ENCODE results near the gene TRAK2. TPM values are rescaled to one million over a fixed set of nuclear protein-coding genes. Genes with fewer than 3 reads are reported as not detected.

Gene TRAK2
- total RNA-seq, 1 experiment from 2014 or later, result 9.4 TPM

- H3K36me3 ChIP-seq (ENCODE audit: low read depth, low read length), result no peaks in the 10 kb centered on the region; the same call in 1 of the 2 replicates
- DNase-seq (no peak), ATAC-seq (no peak)
- no peak overlapping the region for H3K9ac ChIP-seq (ENCODE audit: low read length)
- intact Hi-C loops (cut with micrococcal nuclease), result no loop called here
- H3F3A ChIP-seq (ENCODE audit: low read length, unreplicated experiment), result no peaks in the 10 kb centered on the region
- H3K27me3 ChIP-seq (ENCODE audit: low read length), result no peaks in the 10 kb centered on the region
- H3K4me1 ChIP-seq (ENCODE audit: insufficient read depth, low read length), result no peaks in the 10 kb centered on the region
- H2AFZ ChIP-seq (ENCODE audit: low read length), result no peak overlapping the region
- no peaks in the 10 kb centered on the region for H3K9me3 ChIP-seq (ENCODE audit: low read length)
- no peak overlapping the region for H3K4me3 ChIP-seq (ENCODE audit: low read length)
- TF ChIP-seq CTCF (conservative IDR thresholded peaks at IDR 0.05; ENCODE audit: low read depth, low read length) (no peak), EZH2 (IDR thresholded peaks at IDR 0.05; ENCODE audit: low read length, unreplicated experiment) (no peak), EZH2phosphoT487 (IDR thresholded peaks at IDR 0.05; ENCODE audit: borderline replicate concordance, low read length) (no peak)
- ChIA-PET POLR2A (ENCODE audit: unreplicated experiment) (no interaction called here), CTCF (no interaction called here)
- 0 out of 2 replicates have a peak, but pooled peaks cover 3% of the 10 kb centered on the region for H3K79me2 ChIP-seq (ENCODE audit: low read length)
- H3K9me2 ChIP-seq (replicated peaks; ENCODE audit: low read length), result no peaks in the 10 kb centered on the region
- no peak overlapping the region for H3K4me2 ChIP-seq (ENCODE audit: low read length)
- no TSS peak for BruUV-seq (replicated peaks)
- no peaks in the 10 kb centered on the region for H4K20me1 ChIP-seq (ENCODE audit: low read length)
- no peak overlapping the region for H3K27ac ChIP-seq (ENCODE audit: low read length)
These were observed 25.3 kb downstream of the TRAK2 start for GRCh38 chr2:201425952-201426351.

DNA sequence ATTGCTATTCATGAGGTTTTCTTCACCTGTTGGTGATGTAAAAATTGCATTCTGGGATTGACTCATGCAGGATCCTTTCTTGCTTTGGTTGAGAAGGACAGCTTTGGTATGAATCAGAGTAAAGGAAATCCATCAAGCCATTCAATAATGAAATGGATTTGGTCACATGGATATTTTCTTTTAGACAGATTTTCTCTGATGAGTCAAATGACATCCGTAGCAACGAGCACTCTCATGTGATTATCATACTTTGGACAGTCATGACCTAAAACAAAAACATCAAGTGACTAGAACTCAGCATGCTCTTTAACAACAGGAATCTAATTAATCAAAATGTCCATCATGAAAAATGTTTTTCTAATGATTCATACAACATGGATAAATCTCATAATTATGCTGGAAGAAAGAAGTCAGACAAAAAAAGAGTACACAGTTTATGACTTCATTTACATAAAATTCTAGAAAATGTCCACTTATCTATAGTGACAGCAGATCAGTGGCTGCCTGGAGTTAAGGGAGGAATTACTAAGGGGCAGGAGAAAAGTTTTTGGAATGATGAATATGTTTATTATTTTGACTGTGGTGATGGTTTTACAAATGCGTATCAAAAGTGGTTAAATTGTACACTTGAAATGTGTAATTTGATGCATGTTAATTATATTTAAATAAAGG, 30.7 kb downstream of the TRAK2 start:
- no TSS peak for BruUV-seq (replicated peaks)
- Histone ChIP-seq H3K79me2 (ENCODE audit: low read length) (no peaks in the 10 kb centered on the region), H3K9me2 (replicated peaks; ENCODE audit: low read length) (no peaks in the 10 kb centered on the region), H3K27me3 (ENCODE audit: low read length) (no peaks in the 10 kb centered on the region), H3K4me1 (ENCODE audit: insufficient read depth, low read length) (peaks cover 14% of the 10 kb centered on the region), H3K4me3 (ENCODE audit: low read length) (no peak overlapping the region), H3K36me3 (ENCODE audit: low read depth, low read length) (no peaks in the 10 kb centered on the region), H3K4me2 (ENCODE audit: low read length) (no peak overlapping the region), H4K20me1 (ENCODE audit: low read length) (no peaks in the 10 kb centered on the region), H3K9ac (ENCODE audit: low read length) (no peak overlapping the region), H2AFZ (ENCODE audit: low read length) (no peak overlapping the region), H3F3A (ENCODE audit: low read length, unreplicated experiment) (peaks cover 4% of the 10 kb centered on the region), H3K27ac (ENCODE audit: low read length) (no peak overlapping the region), H3K9me3 (ENCODE audit: low read length) (no peaks in the 10 kb centered on the region)
- intact Hi-C loops (cut with micrococcal nuclease), result no loop called here
- POLR2A ChIA-PET (ENCODE audit: unreplicated experiment), result no interaction called here
- CTCF ChIA-PET, result no interaction called here
- DNase-seq, result peak; percentile 25
- ATAC-seq, result peak; percentile 9; the same call in 1 of the 2 replicates
- TF ChIP-seq CTCF (conservative IDR thresholded peaks at IDR 0.05; ENCODE audit: low read depth, low read length) (no peak), EZH2phosphoT487 (IDR thresholded peaks at IDR 0.05; ENCODE audit: borderline replicate concordance, low read length) (no peak), EZH2 (IDR thresholded peaks at IDR 0.05; ENCODE audit: low read length, unreplicated experiment) (no peak)

DNA sequence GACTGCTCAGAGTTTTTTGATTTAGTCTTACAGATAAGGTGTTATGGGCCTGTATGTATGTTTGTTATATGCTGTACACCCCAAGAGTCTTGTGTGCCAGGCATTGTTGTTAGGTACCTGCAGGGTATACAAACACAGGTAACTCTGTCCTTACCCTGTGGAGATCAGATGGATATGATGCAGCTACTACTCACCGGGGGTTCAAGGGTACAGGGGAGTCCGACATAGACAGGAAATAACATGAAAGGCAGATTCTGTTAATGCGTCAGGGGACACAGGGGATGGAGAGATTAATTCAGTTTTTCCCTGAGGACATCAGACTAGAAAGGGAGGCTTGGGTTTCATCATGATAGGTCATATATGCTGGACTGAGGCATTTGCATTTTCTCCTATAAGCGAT, 31.3 kb downstream of the TRAK2 start:
- H2AFZ ChIP-seq (ENCODE audit: low read length), result no peak overlapping the region
- no peak overlapping the region for H3K27ac ChIP-seq (ENCODE audit: low read length)
- no peak overlapping the region for H3K4me3 ChIP-seq (ENCODE audit: low read length)
- H3K4me2 ChIP-seq (ENCODE audit: low read length), result no peak overlapping the region
- no peak for TF ChIP-seq EZH2 (IDR thresholded peaks at IDR 0.05; ENCODE audit: low read length, unreplicated experiment)
- TF ChIP-seq EZH2phosphoT487 (IDR thresholded peaks at IDR 0.05; ENCODE audit: borderline replicate concordance, low read length), result no peak
- TF ChIP-seq CTCF (conservative IDR thresholded peaks at IDR 0.05; ENCODE audit: low read depth, low read length), result no peak
- ATAC-seq, result no peak
- intact Hi-C loops (cut with micrococcal nuclease), result loop anchor here (1.0 to 5.0 kb wide), 4 partner anchors 32 to 287 kb away; partner anchors contain the start of genes STRADB and TRAK2
- peaks cover 14% of the 10 kb centered on the region for H3K4me1 ChIP-seq (ENCODE audit: insufficient read depth, low read length)
- ChIA-PET POLR2A (ENCODE audit: unreplicated experiment) (no interaction called here), CTCF (no interaction called here)
- no peaks in the 10 kb centered on the region for H3K9me2 ChIP-seq (replicated peaks; ENCODE audit: low read length)
- DNase-seq, result no peak
- H3K9me3 ChIP-seq (ENCODE audit: low read length), result no peaks in the 10 kb centered on the region
- no peaks in the 10 kb centered on the region for H4K20me1 ChIP-seq (ENCODE audit: low read length)
- H3F3A ChIP-seq (ENCODE audit: low read length, unreplicated experiment), result peaks cover 4% of the 10 kb centered on the region
- no peaks in the 10 kb centered on the region for H3K36me3 ChIP-seq (ENCODE audit: low read depth, low read length)
- BruUV-seq (replicated peaks), result no TSS peak
- H3K79me2 ChIP-seq (ENCODE audit: low read length), result no peaks in the 10 kb centered on the region
- H3K9ac ChIP-seq (ENCODE audit: low read length), result no peak overlapping the region
- H3K27me3 ChIP-seq (ENCODE audit: low read length), result no peaks in the 10 kb centered on the region
